ENCODE data around the gene P4HB.

P4HB gene

DNA sequence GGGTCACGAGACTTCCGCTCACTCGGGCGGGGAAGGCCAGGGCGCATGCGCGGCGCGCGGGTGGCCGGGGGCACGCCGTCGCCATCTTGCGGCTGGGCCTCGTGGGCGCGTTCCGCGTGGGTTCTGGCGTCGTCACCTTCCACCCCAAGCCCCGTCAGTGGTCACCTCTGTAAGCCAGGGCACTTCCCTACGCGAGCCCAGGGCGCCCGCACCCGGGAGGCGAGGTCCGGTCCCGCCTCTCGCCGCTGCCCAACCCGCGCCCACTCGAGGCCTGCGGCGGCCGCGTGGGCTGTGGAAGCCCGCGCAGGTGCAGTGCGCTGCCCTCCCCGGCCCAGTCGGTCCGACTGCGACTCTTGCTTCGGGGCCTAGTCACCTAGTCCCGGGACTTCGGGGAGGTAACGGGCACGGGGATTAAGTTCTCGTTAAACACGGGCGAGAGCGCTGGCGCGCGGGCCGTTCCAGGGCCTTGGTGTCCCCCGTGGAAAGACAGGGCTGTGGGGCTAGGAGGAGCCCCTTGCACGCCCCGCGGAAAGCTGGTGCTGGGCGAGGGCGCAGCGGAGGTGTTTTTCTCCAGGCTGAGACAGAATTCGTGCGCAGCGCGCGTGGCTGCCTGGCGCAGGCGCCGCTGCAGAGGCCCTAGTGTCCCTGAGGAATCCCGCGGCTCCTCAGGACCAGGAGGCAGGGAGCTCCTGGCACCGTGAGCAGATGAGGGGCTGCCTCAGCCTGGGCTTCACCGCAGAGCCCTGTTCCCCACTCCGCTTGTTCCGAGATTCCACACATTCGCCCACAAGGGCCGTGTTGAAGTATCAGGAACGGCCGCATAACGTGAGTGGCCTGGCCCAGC lies 11.3 kb upstream of the P4HB start:
- Histone ChIP-seq H3K4me3 (ENCODE audit: low read depth, low read length) (peak overlapping the region; percentile 85), H3K27ac (ENCODE audit: extremely low read depth, low read depth, low read length) (peak overlapping the region; percentile 100), H3K9me3 (ENCODE audit: control insufficient read depth, insufficient read depth, low read depth, low read length) (no peaks in the 10 kb centered on the region), H3K4me1 (ENCODE audit: control insufficient read depth, insufficient read depth, low read length) (peaks cover 17% of the 10 kb centered on the region; the same call in 1 of the 2 replicates), H3K36me3 (ENCODE audit: control insufficient read depth in 2 of 2, insufficient read depth in 1 of 2, low read length in 2 of 2) (peaks cover 4 to 35% of the 10 kb centered on the region in 2 experiments; a peak in 2 of 3 replicates)
- ChIA-PET POLR2A (interaction anchor here (0.7 to 3.3 kb wide), 5 partner anchors 11 to 150 kb away, joined by 3 to 17 read pairs (median 7); partner anchors contain the start of genes ALYREF, ANAPC11 and P4HB), CTCF (interaction anchor here (0.6 to 2.6 kb wide), 5 partner anchors 8 to 142 kb away, joined by 3 to 15 read pairs (median 3); no protein-coding TSS in a partner anchor)
- TF ChIP-seq, protein P1, sequence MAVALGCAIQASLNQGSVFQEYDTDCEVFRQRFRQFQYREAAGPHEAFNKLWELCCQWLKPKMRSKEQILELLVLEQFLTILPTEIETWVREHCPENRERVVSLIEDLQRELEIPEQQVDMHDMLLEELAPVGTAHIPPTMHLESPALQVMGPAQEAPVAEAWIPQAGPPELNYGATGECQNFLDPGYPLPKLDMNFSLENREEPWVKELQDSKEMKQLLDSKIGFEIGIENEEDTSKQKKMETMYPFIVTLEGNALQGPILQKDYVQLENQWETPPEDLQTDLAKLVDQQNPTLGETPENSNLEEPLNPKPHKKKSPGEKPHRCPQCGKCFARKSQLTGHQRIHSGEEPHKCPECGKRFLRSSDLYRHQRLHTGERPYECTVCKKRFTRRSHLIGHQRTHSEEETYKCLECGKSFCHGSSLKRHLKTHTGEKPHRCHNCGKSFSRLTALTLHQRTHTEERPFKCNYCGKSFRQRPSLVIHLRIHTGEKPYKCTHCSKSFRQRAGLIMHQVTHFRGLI (tag by site-specific recombination; IDR thresholded peaks at IDR 0.05): peak; percentile 54
- TF ChIP-seq ZNF76 (tag by site-specific recombination; IDR thresholded peaks at IDR 0.05; ENCODE audit: borderline replicate concordance, low read depth) (peak; percentile 77), ZNF785 (tag by site-specific recombination; IDR thresholded peaks at IDR 0.05) (peak; percentile 99), REPIN1 (tag by site-specific recombination; IDR thresholded peaks at IDR 0.05; ENCODE audit: low read depth) (no peak), ZNF529 (tag by site-specific recombination; IDR thresholded peaks at IDR 0.05; ENCODE audit: insufficient replicate concordance) (no peak), EGR2 (tag by site-specific recombination; IDR thresholded peaks at IDR 0.05; ENCODE audit: low read depth) (peak; percentile 85), KLF8 (tag by site-specific recombination; IDR thresholded peaks at IDR 0.05) (peak; percentile 79), ZFP37 (tag by site-specific recombination; IDR thresholded peaks at IDR 0.05) (0 out of 2 replicates have a peak, but pooled peaks have one; percentile 14), ZFP69B (tag by site-specific recombination; IDR thresholded peaks at IDR 0.05) (peak; percentile 55; the same call in 1 of the 2 replicates), ZNF660 (tag by site-specific recombination; IDR thresholded peaks at IDR 0.05) (peak; percentile 70), ZNF169 (tag by site-specific recombination; IDR thresholded peaks at IDR 0.05) (0 out of 2 replicates have a peak, but pooled peaks have one; percentile 40), ZNF677 (tag by site-specific recombination; IDR thresholded peaks at IDR 0.05) (peak; percentile 68)
- TF ChIP-seq, protein P2, sequence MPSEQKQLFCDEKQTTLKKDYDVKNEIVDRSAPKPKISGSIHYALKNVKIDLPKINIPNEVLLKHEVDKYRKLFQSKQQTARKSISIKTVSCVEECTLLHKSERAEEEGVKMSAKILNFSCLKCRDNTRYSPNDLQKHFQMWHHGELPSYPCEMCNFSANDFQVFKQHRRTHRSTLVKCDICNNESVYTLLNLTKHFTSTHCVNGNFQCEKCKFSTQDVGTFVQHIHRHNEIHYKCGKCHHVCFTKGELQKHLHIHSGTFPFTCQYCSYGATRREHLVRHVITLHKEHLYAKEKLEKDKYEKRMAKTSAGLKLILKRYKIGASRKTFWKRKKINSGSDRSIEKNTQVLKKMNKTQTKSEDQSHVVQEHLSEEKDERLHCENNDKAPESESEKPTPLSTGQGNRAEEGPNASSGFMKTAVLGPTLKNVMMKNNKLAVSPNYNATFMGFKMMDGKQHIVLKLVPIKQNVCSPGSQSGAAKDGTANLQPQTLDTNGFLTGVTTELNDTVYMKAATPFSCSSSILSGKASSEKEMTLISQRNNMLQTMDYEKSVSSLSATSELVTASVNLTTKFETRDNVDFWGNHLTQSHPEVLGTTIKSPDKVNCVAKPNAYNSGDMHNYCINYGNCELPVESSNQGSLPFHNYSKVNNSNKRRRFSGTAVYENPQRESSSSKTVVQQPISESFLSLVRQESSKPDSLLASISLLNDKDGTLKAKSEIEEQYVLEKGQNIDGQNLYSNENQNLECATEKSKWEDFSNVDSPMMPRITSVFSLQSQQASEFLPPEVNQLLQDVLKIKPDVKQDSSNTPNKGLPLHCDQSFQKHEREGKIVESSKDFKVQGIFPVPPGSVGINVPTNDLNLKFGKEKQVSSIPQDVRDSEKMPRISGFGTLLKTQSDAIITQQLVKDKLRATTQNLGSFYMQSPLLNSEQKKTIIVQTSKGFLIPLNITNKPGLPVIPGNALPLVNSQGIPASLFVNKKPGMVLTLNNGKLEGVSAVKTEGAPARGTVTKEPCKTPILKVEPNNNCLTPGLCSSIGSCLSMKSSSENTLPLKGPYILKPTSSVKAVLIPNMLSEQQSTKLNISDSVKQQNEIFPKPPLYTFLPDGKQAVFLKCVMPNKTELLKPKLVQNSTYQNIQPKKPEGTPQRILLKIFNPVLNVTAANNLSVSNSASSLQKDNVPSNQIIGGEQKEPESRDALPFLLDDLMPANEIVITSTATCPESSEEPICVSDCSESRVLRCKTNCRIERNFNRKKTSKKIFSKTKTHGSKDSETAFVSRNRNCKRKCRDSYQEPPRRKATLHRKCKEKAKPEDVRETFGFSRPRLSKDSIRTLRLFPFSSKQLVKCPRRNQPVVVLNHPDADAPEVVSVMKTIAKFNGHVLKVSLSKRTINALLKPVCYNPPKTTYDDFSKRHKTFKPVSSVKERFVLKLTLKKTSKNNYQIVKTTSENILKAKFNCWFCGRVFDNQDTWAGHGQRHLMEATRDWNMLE (tag by site-specific recombination; conservative IDR thresholded peaks at IDR 0.05; ENCODE audit: low read depth): no peak
- TF ChIP-seq, protein P3, sequence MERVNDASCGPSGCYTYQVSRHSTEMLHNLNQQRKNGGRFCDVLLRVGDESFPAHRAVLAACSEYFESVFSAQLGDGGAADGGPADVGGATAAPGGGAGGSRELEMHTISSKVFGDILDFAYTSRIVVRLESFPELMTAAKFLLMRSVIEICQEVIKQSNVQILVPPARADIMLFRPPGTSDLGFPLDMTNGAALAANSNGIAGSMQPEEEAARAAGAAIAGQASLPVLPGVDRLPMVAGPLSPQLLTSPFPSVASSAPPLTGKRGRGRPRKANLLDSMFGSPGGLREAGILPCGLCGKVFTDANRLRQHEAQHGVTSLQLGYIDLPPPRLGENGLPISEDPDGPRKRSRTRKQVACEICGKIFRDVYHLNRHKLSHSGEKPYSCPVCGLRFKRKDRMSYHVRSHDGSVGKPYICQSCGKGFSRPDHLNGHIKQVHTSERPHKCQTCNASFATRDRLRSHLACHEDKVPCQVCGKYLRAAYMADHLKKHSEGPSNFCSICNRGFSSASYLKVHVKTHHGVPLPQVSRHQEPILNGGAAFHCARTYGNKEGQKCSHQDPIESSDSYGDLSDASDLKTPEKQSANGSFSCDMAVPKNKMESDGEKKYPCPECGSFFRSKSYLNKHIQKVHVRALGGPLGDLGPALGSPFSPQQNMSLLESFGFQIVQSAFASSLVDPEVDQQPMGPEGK (tag by site-specific recombination; IDR thresholded peaks at IDR 0.05): peak; percentile 60
- TF ChIP-seq, protein P4, sequence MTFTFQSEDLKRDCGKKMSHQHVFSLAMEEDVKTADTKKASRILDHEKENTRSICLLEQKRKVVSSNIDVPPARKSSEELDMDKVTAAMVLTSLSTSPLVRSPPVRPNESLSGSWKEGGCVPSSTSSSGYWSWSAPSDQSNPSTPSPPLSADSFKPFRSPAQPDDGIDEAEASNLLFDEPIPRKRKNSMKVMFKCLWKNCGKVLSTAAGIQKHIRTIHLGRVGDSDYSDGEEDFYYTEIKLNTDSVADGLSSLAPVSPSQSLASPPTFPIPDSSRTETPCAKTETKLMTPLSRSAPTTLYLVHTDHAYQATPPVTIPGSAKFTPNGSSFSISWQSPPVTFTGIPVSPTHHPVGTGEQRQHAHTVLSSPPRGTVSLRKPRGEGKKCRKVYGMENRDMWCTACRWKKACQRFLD (tag by site-specific recombination; IDR thresholded peaks at IDR 0.05): no peak
- TF ChIP-seq, protein P5, sequence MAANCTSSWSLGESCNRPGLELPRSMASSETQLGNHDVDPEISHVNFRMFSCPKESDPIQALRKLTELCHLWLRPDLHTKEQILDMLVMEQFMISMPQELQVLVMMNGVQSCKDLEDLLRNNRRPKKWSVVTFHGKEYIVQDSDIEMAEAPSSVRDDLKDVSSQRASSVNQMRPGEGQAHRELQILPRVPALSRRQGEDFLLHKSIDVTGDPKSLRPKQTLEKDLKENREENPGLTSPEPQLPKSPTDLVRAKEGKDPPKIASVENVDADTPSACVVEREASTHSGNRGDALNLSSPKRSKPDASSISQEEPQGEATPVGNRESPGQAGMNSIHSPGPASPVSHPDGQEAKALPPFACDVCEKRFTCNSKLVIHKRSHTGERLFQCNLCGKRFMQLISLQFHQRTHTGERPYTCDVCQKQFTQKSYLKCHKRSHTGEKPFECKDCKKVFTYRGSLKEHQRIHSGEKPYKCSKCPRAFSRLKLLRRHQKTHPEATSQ (tag by site-specific recombination; IDR thresholded peaks at IDR 0.05): peak; percentile 89; the same call in 1 of the 2 replicates
- TF ChIP-seq, protein P6, sequence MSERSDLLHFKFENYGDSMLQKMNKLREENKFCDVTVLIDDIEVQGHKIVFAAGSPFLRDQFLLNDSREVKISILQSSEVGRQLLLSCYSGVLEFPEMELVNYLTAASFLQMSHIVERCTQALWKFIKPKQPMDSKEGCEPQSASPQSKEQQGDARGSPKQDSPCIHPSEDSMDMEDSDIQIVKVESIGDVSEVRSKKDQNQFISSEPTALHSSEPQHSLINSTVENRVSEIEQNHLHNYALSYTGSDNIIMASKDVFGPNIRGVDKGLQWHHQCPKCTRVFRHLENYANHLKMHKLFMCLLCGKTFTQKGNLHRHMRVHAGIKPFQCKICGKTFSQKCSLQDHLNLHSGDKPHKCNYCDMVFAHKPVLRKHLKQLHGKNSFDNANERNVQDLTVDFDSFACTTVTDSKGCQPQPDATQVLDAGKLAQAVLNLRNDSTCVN (tag by site-specific recombination; optimal IDR thresholded peaks at IDR 0.05): peak; percentile 92
- TF ChIP-seq, protein P7, sequence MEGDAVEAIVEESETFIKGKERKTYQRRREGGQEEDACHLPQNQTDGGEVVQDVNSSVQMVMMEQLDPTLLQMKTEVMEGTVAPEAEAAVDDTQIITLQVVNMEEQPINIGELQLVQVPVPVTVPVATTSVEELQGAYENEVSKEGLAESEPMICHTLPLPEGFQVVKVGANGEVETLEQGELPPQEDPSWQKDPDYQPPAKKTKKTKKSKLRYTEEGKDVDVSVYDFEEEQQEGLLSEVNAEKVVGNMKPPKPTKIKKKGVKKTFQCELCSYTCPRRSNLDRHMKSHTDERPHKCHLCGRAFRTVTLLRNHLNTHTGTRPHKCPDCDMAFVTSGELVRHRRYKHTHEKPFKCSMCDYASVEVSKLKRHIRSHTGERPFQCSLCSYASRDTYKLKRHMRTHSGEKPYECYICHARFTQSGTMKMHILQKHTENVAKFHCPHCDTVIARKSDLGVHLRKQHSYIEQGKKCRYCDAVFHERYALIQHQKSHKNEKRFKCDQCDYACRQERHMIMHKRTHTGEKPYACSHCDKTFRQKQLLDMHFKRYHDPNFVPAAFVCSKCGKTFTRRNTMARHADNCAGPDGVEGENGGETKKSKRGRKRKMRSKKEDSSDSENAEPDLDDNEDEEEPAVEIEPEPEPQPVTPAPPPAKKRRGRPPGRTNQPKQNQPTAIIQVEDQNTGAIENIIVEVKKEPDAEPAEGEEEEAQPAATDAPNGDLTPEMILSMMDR (tag by site-specific recombination; IDR thresholded peaks at IDR 0.05): peak; percentile 95
- TF ChIP-seq, protein P8, sequence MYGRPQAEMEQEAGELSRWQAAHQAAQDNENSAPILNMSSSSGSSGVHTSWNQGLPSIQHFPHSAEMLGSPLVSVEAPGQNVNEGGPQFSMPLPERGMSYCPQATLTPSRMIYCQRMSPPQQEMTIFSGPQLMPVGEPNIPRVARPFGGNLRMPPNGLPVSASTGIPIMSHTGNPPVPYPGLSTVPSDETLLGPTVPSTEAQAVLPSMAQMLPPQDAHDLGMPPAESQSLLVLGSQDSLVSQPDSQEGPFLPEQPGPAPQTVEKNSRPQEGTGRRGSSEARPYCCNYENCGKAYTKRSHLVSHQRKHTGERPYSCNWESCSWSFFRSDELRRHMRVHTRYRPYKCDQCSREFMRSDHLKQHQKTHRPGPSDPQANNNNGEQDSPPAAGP (tag by site-specific recombination; IDR thresholded peaks at IDR 0.05): peak; percentile 52

Measured in HEK293 (cell line).